ENCODE data around the gene NADSYN1. TPM values are rescaled to one million over a fixed set of nuclear protein-coding genes. Genes with fewer than 3 reads are reported as not detected.

Gene NADSYN1
- polyA plus RNA-seq, 1 donor from 2014 or later = 66.9 TPM

GRCh38 chr11:71542879-71543777 lies 90.1 kb downstream of the NADSYN1 start:
- Histone ChIP-seq H3F3A (ENCODE audit: insufficient read depth, low read length, poor library complexity, severe bottlenecking) (no peaks in the 10 kb centered on the region), H3K9ac (ENCODE audit: low read length) (no peak overlapping the region), H2AFZ (ENCODE audit: low read depth, low read length) (no peak overlapping the region), H3K36me3 (ENCODE audit: insufficient read depth, low read length) (no peaks in the 10 kb centered on the region), H3K9me3 (ENCODE audit: low read length) (no peaks in the 10 kb centered on the region), H3K27ac (ENCODE audit: low read length) (no peak overlapping the region), H3K4me2 (ENCODE audit: low read length) (no peak overlapping the region), H4K20me1 (ENCODE audit: insufficient read depth) (no peaks in the 10 kb centered on the region), H3K9me2 (ENCODE audit: insufficient read depth, low read length) (no peaks in the 10 kb centered on the region), H3K79me2 (replicated peaks; ENCODE audit: insufficient read depth, low read length) (no peaks in the 10 kb centered on the region), H3K27me3 (ENCODE audit: insufficient read depth, low read depth, low read length) (no peaks in the 10 kb centered on the region), H3K4me3 (ENCODE audit: low read length) (no peak overlapping the region)
- TF ChIP-seq EZH2 (IDR thresholded peaks at IDR 0.05; ENCODE audit: borderline replicate concordance, insufficient read depth, low read length, poor library complexity, severe bottlenecking) = no peak
- TF ChIP-seq MXI1 (conservative IDR thresholded peaks at IDR 0.05; ENCODE audit: poor library complexity, severe bottlenecking) = no peak
- TF ChIP-seq POLR2AphosphoS5 (IDR thresholded peaks at IDR 0.05) = no peak
- no peak for TF ChIP-seq CTCF (IDR thresholded peaks at IDR 0.05; ENCODE audit: poor library complexity, severe bottlenecking)
- TF ChIP-seq TAF1 (IDR thresholded peaks at IDR 0.05; ENCODE audit: low read depth) = no peak
- no peak for TF ChIP-seq REST (IDR thresholded peaks at IDR 0.05; ENCODE audit: borderline replicate concordance)
- no peak for TF ChIP-seq SMC3 (conservative IDR thresholded peaks at IDR 0.05; ENCODE audit: poor library complexity)
- no peak for TF ChIP-seq RAD21 (conservative IDR thresholded peaks at IDR 0.05)
- TF ChIP-seq EP300 (conservative IDR thresholded peaks at IDR 0.05; ENCODE audit: poor library complexity, severe bottlenecking) = no peak

- Histone ChIP-seq H3K27ac (ENCODE audit: low read length) (no peak overlapping the region), H4K20me1 (ENCODE audit: insufficient read depth) (no peaks in the 10 kb centered on the region), H2AFZ (ENCODE audit: low read depth, low read length) (no peak overlapping the region), H3K36me3 (ENCODE audit: insufficient read depth, low read length) (no peaks in the 10 kb centered on the region), H3K9me2 (ENCODE audit: insufficient read depth, low read length) (no peaks in the 10 kb centered on the region), H3K79me2 (replicated peaks; ENCODE audit: insufficient read depth, low read length) (no peaks in the 10 kb centered on the region), H3K9ac (ENCODE audit: low read length) (no peak overlapping the region), H3K9me3 (ENCODE audit: low read length) (no peaks in the 10 kb centered on the region), H3K4me2 (ENCODE audit: low read length) (no peak overlapping the region), H3K4me3 (ENCODE audit: low read length) (no peak overlapping the region), H3K27me3 (ENCODE audit: insufficient read depth, low read depth, low read length) (no peaks in the 10 kb centered on the region), H3F3A (ENCODE audit: insufficient read depth, low read length, poor library complexity, severe bottlenecking) (no peaks in the 10 kb centered on the region)
- no peak for TF ChIP-seq EP300 (conservative IDR thresholded peaks at IDR 0.05; ENCODE audit: poor library complexity, severe bottlenecking)
- TF ChIP-seq RAD21 (conservative IDR thresholded peaks at IDR 0.05) = no peak
- TF ChIP-seq MXI1 (conservative IDR thresholded peaks at IDR 0.05; ENCODE audit: poor library complexity, severe bottlenecking) = no peak
- no peak for TF ChIP-seq EZH2 (IDR thresholded peaks at IDR 0.05; ENCODE audit: borderline replicate concordance, insufficient read depth, low read length, poor library complexity, severe bottlenecking)
- TF ChIP-seq CTCF (IDR thresholded peaks at IDR 0.05; ENCODE audit: poor library complexity, severe bottlenecking) = no peak
- no peak for TF ChIP-seq TAF1 (IDR thresholded peaks at IDR 0.05; ENCODE audit: low read depth)
- no peak for TF ChIP-seq SMC3 (conservative IDR thresholded peaks at IDR 0.05; ENCODE audit: poor library complexity)
Observed at GRCh38 chr11:71543866-71544265, 90.9 kb downstream of the NADSYN1 start.
